ENCODE measurements around the gene SH3D19.
"Not testable (repeated sequence)": the region's sequence is repeated elsewhere in the genome, so short reads cannot be mapped to it uniquely, and the experiment has no call there.

SH3D19 gene

DNA sequence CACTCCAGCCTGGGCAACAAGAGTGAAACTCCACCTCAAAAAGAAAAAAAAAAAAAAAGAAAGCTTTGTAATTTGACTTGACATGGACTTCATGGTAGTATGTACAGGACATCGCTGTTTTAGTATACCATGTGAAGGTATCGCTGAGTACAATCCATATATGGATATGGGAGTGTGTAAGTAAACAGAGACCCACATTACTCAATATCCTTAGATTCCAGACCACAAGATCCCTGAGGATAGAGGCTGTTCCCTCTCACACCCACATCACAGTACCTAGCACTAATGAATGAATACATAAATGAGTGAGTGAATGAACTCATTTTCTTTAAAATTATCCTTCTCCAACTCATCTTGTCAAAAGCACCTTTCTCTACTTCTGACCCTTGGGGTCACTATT, 234.4 kb downstream of the SH3D19 start:
- no peaks in the 10 kb centered on the region for H3K9me3 ChIP-seq (ENCODE audit: insufficient read depth, low read depth, low read length)
- no peaks in the 10 kb centered on the region for H3K27me3 ChIP-seq (ENCODE audit: insufficient read depth, low read length, poor library complexity, severe bottlenecking)
- no peak overlapping the region for H3K9ac ChIP-seq (ENCODE audit: low read depth, low read length, poor library complexity, severe bottlenecking)
- H3F3A ChIP-seq (ENCODE audit: low read depth), result no peaks in the 10 kb centered on the region
- no peak overlapping the region for H2AFZ ChIP-seq (ENCODE audit: low read length)
- no peaks in the 10 kb centered on the region for H3K9me2 ChIP-seq (replicated peaks; ENCODE audit: low read depth, low read length)
- no peaks in the 10 kb centered on the region for H3K36me3 ChIP-seq (ENCODE audit: insufficient read depth, low read length)
- no peaks in the 10 kb centered on the region for H3K4me1 ChIP-seq (ENCODE audit: insufficient read depth, low read length, poor library complexity, severe bottlenecking)
- no peak overlapping the region for H3K4me3 ChIP-seq (ENCODE audit: low read length, poor library complexity, severe bottlenecking)
- H4K20me1 ChIP-seq (ENCODE audit: insufficient read depth, low read length, poor library complexity, severe bottlenecking), result no peaks in the 10 kb centered on the region
- H3K4me2 ChIP-seq (ENCODE audit: low read depth, low read length, poor library complexity, severe bottlenecking), result no peak overlapping the region
- TF ChIP-seq, protein P1, sequence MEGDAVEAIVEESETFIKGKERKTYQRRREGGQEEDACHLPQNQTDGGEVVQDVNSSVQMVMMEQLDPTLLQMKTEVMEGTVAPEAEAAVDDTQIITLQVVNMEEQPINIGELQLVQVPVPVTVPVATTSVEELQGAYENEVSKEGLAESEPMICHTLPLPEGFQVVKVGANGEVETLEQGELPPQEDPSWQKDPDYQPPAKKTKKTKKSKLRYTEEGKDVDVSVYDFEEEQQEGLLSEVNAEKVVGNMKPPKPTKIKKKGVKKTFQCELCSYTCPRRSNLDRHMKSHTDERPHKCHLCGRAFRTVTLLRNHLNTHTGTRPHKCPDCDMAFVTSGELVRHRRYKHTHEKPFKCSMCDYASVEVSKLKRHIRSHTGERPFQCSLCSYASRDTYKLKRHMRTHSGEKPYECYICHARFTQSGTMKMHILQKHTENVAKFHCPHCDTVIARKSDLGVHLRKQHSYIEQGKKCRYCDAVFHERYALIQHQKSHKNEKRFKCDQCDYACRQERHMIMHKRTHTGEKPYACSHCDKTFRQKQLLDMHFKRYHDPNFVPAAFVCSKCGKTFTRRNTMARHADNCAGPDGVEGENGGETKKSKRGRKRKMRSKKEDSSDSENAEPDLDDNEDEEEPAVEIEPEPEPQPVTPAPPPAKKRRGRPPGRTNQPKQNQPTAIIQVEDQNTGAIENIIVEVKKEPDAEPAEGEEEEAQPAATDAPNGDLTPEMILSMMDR (conservative IDR thresholded peaks at IDR 0.05; ENCODE audit: low read length), result no peak
- TF ChIP-seq EZH2phosphoT487 (IDR thresholded peaks at IDR 0.05; ENCODE audit: borderline replicate concordance), result no peak
- H3K79me2 ChIP-seq (ENCODE audit: insufficient read depth, low read length), result no peaks in the 10 kb centered on the region

DNA sequence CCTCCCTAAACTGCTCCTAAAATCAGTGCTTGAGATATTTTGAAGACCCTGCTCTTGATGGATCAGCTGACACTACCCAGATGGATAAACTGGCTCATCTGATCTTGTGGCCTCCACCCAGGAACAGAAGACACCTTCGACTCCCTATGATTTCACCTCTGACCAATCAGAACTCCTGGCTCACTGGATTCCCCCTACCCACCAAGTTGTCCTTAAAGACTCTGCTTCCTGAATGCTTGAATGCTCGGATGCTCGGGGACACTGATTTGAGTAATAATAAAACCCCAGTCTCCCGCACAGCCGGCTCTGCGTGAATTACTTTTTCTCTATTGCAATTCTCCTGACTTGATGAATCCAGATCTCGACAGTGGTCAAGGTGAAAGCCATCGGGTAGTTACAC, 237.9 kb downstream of the SH3D19 start:
- Histone ChIP-seq H4K20me1 (ENCODE audit: insufficient read depth, low read length, poor library complexity, severe bottlenecking) (no peaks in the 10 kb centered on the region), H3K4me3 (ENCODE audit: low read length, poor library complexity, severe bottlenecking) (no peak overlapping the region), H3K79me2 (ENCODE audit: insufficient read depth, low read length) (no peaks in the 10 kb centered on the region), H3K4me2 (ENCODE audit: low read depth, low read length, poor library complexity, severe bottlenecking) (no peak overlapping the region), H3F3A (ENCODE audit: low read depth) (no peaks in the 10 kb centered on the region), H3K9me3 (ENCODE audit: insufficient read depth, low read depth, low read length) (no peaks in the 10 kb centered on the region), H3K9me2 (replicated peaks; ENCODE audit: low read depth, low read length) (no peaks in the 10 kb centered on the region), H2AFZ (ENCODE audit: low read length) (no peak overlapping the region), H3K9ac (ENCODE audit: low read depth, low read length, poor library complexity, severe bottlenecking) (no peak overlapping the region), H3K4me1 (ENCODE audit: insufficient read depth, low read length, poor library complexity, severe bottlenecking) (no peaks in the 10 kb centered on the region), H3K27me3 (ENCODE audit: insufficient read depth, low read length, poor library complexity, severe bottlenecking) (no peaks in the 10 kb centered on the region), H3K36me3 (ENCODE audit: insufficient read depth, low read length) (no peaks in the 10 kb centered on the region)
- no peak for TF ChIP-seq EZH2phosphoT487 (IDR thresholded peaks at IDR 0.05; ENCODE audit: borderline replicate concordance)
- TF ChIP-seq, protein P1 (conservative IDR thresholded peaks at IDR 0.05; ENCODE audit: low read length), result no peak

DNA sequence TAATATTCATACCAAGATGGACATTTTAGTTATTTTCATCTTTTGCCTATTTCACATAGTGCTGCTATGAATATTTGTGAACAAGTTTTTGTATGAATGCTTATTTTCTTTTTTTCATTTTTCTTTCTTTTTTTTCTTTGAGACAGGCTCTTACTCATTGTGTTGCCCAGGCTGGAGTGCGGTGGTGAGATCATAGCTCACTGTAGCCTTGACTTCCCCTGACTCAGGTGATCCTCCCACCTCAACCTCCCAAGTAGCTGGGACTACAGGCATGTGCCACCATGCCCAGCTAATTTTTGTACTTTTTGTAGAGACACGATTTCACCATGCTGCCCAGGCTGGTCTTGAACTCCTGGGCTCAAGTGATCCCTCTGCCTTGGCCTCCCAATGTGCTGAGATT, 247.4 kb downstream of the SH3D19 start:
- not testable (repeated sequence) for H3K79me2 ChIP-seq (ENCODE audit: insufficient read depth, low read length); H3K4me2 ChIP-seq (ENCODE audit: low read depth, low read length, poor library complexity, severe bottlenecking); H4K20me1 ChIP-seq (ENCODE audit: insufficient read depth, low read length, poor library complexity, severe bottlenecking); H3F3A ChIP-seq (ENCODE audit: low read depth); H3K9me2 ChIP-seq (replicated peaks; ENCODE audit: low read depth, low read length); H3K4me1 ChIP-seq (ENCODE audit: insufficient read depth, low read length, poor library complexity, severe bottlenecking); H3K9me3 ChIP-seq (ENCODE audit: insufficient read depth, low read depth, low read length); H3K9ac ChIP-seq (ENCODE audit: low read depth, low read length, poor library complexity, severe bottlenecking); H3K36me3 ChIP-seq (ENCODE audit: insufficient read depth, low read length); H3K4me3 ChIP-seq (ENCODE audit: low read length, poor library complexity, severe bottlenecking); H2AFZ ChIP-seq (ENCODE audit: low read length); H3K27me3 ChIP-seq (ENCODE audit: insufficient read depth, low read length, poor library complexity, severe bottlenecking)

DNA sequence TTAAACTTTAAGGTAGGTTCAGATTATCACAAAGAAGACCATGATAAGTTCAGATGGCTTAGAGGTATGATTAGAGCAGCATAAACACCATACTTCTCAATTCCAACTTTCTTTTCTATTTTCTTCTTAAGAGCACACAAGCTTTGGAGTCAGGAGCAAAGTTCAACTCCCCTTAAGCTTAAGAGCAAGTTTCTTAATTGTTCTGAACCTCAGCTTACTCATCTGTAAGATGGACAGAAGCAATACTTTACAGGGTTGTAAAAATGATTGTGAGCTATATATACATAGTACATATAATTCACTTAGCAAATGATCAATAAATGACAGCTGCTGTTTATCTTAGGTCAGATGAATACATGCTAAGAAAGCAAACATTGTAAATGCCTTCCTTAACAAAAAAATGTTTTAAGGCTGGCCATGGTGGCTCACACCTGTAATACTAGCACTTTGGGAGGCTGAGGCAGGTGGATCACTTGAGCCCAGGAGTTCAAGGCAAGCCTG, 250.9 kb downstream of the SH3D19 start:
- Histone ChIP-seq H4K20me1 (ENCODE audit: insufficient read depth, low read length, poor library complexity, severe bottlenecking) (no peaks in the 10 kb centered on the region), H3K27me3 (ENCODE audit: insufficient read depth, low read length, poor library complexity, severe bottlenecking) (no peaks in the 10 kb centered on the region), H3K4me1 (ENCODE audit: insufficient read depth, low read length, poor library complexity, severe bottlenecking) (no peaks in the 10 kb centered on the region), H3K79me2 (ENCODE audit: insufficient read depth, low read length) (no peaks in the 10 kb centered on the region), H2AFZ (ENCODE audit: low read length) (no peak overlapping the region; the same call in 1 of the 2 replicates), H3K9me3 (ENCODE audit: insufficient read depth, low read depth, low read length) (no peaks in the 10 kb centered on the region), H3K9ac (ENCODE audit: low read depth, low read length, poor library complexity, severe bottlenecking) (no peak overlapping the region), H3K9me2 (replicated peaks; ENCODE audit: low read depth, low read length) (no peaks in the 10 kb centered on the region), H3K4me3 (ENCODE audit: low read length, poor library complexity, severe bottlenecking) (no peak overlapping the region), H3K4me2 (ENCODE audit: low read depth, low read length, poor library complexity, severe bottlenecking) (no peak overlapping the region), H3F3A (ENCODE audit: low read depth) (no peaks in the 10 kb centered on the region), H3K36me3 (ENCODE audit: insufficient read depth, low read length) (no peaks in the 10 kb centered on the region)
- no peak for TF ChIP-seq EZH2phosphoT487 (IDR thresholded peaks at IDR 0.05; ENCODE audit: borderline replicate concordance)
- TF ChIP-seq, protein P1 (conservative IDR thresholded peaks at IDR 0.05; ENCODE audit: low read length), result no peak

All from Loucy (cell line).